HepG2 (cell line): ENCODE results near the gene CLRN2. TPM values are rescaled to one million over a fixed set of nuclear protein-coding genes. Genes with fewer than 3 reads are reported as not detected.

Experiments used
- AGO2 ChIP-seq: fragments of 200-400 bp; formaldehyde crosslinking; optimal IDR thresholded peaks from 2 replicates; pipeline ENCODE3; 2017; ENCODE audit warnings: mild to moderate bottlenecking, low read depth, low read length, moderate library complexity
- ARNT2 ChIP-seq: sonication (generic); formaldehyde crosslinking; IDR thresholded peaks from 2 replicates; pipeline ENCODE4 v1.8.0; 2022; ENCODE audit warnings: mild to moderate bottlenecking, low read depth, missing genetic modification reagents, moderate library complexity
- GABPB1 ChIP-seq: IDR thresholded peaks from 2 replicates; pipeline ENCODE4 v1.6.1; 2016; ENCODE audit warnings: mild to moderate bottlenecking, missing genetic modification reagents, moderate library complexity, missing compliant biosample characterization
- GATA4 ChIP-seq: sonication (generic); IDR thresholded peaks from 2 replicates; pipeline ENCODE4 v1.6.1; 2016; ENCODE audit warnings: antibody characterized with exemption, low read depth, borderline replicate concordance
- MATR3 ChIP-seq: sonication (generic); formaldehyde crosslinking; IDR thresholded peaks from 2 replicates; pipeline ENCODE4 v1.4.0; 2020; ENCODE audit warnings: missing genetic modification reagents
- MBD4 ChIP-seq: IDR thresholded peaks from 2 replicates; pipeline ENCODE4 v1.6.1; 2012; ENCODE audit warnings: low read length, inconsistent platforms, borderline replicate concordance
- NFE2L2 ChIP-seq: fragments of 150-350 bp; IDR thresholded peaks from 2 replicates; pipeline ENCODE4 v1.6.1; 2014; ENCODE audit warnings: low read length
- NR1H2 ChIP-seq: sonication (generic); formaldehyde crosslinking; IDR thresholded peaks from 2 replicates; pipeline ENCODE4 v1.8.1; 2022; ENCODE audit warnings: low read depth, missing genetic modification reagents, borderline replicate concordance
- PHF8 ChIP-seq: sonication (generic); formaldehyde crosslinking; IDR thresholded peaks from 2 replicates; pipeline ENCODE4 v1.5.0; 2020; ENCODE audit warnings: missing genetic modification reagents
- PPARG ChIP-seq: conservative IDR thresholded peaks from 2 replicates; pipeline ENCODE4 v1.6.1; 2016; ENCODE audit warnings: missing biosample characterization, missing genetic modification reagents
- REXO4 ChIP-seq: sonication (generic); formaldehyde crosslinking; IDR thresholded peaks from 2 replicates; pipeline ENCODE4 v1.8.0; 2022; ENCODE audit warnings: missing genetic modification reagents, mild to moderate bottlenecking, borderline replicate concordance
- SOX13 ChIP-seq, 3 experiments: fragments of 450-650 bp in 1 of 3; sonication (generic) in 1 of 3; formaldehyde crosslinking in 1 of 3; IDR thresholded peaks in 2 of 3; conservative IDR thresholded peaks in 1 of 3; 2 replicates each; pipeline versions ENCODE4 v1.5.0 to v1.6.1; 2016 to 2020; ENCODE audit warnings: antibody characterized with exemption in 1 of 3, mild to moderate bottlenecking in 1 of 3, missing compliant biosample characterization in 1 of 3, missing genetic modification reagents in 1 of 3, moderate library complexity in 1 of 3
- TAF15 ChIP-seq: fragments of 200-400 bp; formaldehyde crosslinking; IDR thresholded peaks from one replicate; pipeline ENCODE4 v1.6.1; 2018; ENCODE audit warnings: mild to moderate bottlenecking, low read depth, low read length; ENCODE audit not compliant: poor library complexity, severe bottlenecking
- TARDBP ChIP-seq: sonication (generic); formaldehyde crosslinking; IDR thresholded peaks from 2 replicates; pipeline ENCODE4 v1.8.0; 2022; ENCODE audit warnings: mild to moderate bottlenecking, missing genetic modification reagents
- TBX2 ChIP-seq: sonication (generic); formaldehyde crosslinking; IDR thresholded peaks from 2 replicates; pipeline ENCODE4 v1.5.0; 2020; ENCODE audit warnings: missing genetic modification reagents, mild to moderate bottlenecking, borderline replicate concordance
- TOE1 ChIP-seq: sonication (generic); formaldehyde crosslinking; IDR thresholded peaks from 2 replicates; pipeline ENCODE4 v1.4.0; 2020; ENCODE audit warnings: mild to moderate bottlenecking, missing genetic modification reagents
- ZKSCAN8 ChIP-seq: IDR thresholded peaks from 2 replicates; pipeline ENCODE4 v1.6.1; 2016; ENCODE audit warnings: borderline replicate concordance, missing genetic modification reagents, missing compliant biosample characterization
- ZNF292 ChIP-seq: sonication (generic); formaldehyde crosslinking; IDR thresholded peaks from 2 replicates; pipeline ENCODE4 v1.8.1; 2022; ENCODE audit warnings: mild to moderate bottlenecking, low read depth, missing genetic modification reagents, borderline replicate concordance
- ZNF335 ChIP-seq: sonication (generic); formaldehyde crosslinking; IDR thresholded peaks from 2 replicates; pipeline ENCODE4 v1.4.0; 2020; ENCODE audit warnings: missing genetic modification reagents
- ZNF780A ChIP-seq: sonication (generic); formaldehyde crosslinking; IDR thresholded peaks from 2 replicates; pipeline ENCODE4 v1.8.0; 2022; ENCODE audit warnings: mild to moderate bottlenecking, missing genetic modification reagents, moderate library complexity
- polyA plus RNA-seq, 8 experiments: library from polyadenylated mRNA; depleted of rRNA in 3 of 8; stranded (reverse) in 7 of 8; unstranded in 1 of 8; fragments of >200 nt; fragmentation: Illumina TruSeq in 4 of 8; extraction: Trizol in 4 of 8; gene quantifications; 2 replicates each; pipeline versions ENCODE4 v1.2.1 to v1.2.3, GENCODE V29; 2011 to 2016; ENCODE audit warnings: low read depth in 4 of 8, missing spikeins in 1 of 8, mixed read lengths in 1 of 8; ENCODE audit not compliant: insufficient read depth in 1 of 8
- total RNA-seq, 5 experiments: library from RNA; depleted of rRNA; stranded (reverse); fragments of >200 nt; fragmentation: Illumina TruSeq; extraction: Trizol; gene quantifications; 2 replicates each; pipeline ENCODE4 v1.2.3, GENCODE V29; 2016; ENCODE audit warnings: low read depth in 1 of 5
- TF ChIP-seq, protein P1 (sequence below): sonication (generic); formaldehyde crosslinking; IDR thresholded peaks from 2 replicates; pipeline ENCODE4 v1.8.1; 2023; ENCODE audit warnings: mild to moderate bottlenecking, missing genetic modification reagents
- TF ChIP-seq, protein P2 (sequence below): sonication (generic); formaldehyde crosslinking; conservative IDR thresholded peaks from 2 replicates; pipeline ENCODE4 v1.5.0; 2020; ENCODE audit warnings: missing genetic modification reagents

Gene CLRN2
- total and polyA plus RNA-seq, 2 of the 13 experiments (the other 11 are each of a cell fraction or from before 2014, with no cell fraction given) = not detected

DNA sequence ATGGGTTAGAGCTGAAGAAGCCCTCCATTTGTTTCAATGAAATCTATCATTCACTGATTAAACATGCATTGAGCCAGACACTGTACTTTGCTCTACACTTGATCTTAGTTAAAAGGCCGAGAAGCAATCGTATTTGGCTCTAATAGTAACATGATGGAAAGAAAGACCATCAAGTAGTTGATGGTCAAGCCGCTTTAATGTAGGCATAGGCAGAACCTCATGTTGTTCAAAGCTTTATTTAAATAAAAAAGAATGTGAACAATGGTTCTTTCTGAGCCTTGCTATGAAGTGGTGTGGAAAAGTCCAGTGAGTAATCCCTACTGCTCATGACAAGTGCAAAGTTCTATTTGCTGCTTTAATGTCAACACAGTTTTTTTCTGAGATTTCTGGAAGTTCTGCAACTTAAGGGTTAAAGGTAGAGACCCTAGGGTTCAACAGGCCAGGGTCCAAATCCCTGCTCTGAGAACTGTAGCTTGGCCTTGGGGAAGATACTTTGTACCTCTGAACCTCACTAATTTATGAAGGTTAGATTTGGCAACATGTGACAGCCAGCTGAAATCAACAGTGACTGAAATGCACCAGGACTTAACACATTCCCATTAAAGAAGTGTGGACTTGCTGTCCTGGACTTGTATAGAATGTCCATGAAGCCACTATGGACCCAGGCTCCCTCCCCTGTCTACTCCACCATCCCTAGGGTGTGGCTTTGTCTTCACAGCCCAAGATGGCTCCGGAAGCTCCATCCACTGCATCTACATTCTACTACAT, 44.2 kb downstream of the CLRN2 start (continued):
- peak; percentile 80; the same call in 1 of the 2 replicates for TF ChIP-seq TOE1 (CRISPR knock-in tag)
- no peak for TF ChIP-seq NFE2L2
- TF ChIP-seq TAF15 = no peak
- TF ChIP-seq REXO4 = no peak
- TF ChIP-seq TARDBP (CRISPR knock-in tag) = peak; percentile 88
- peak; percentile 58; the same call in 1 of the 2 replicates for TF ChIP-seq GABPB1 (CRISPR knock-in tag)
- TF ChIP-seq PHF8 (CRISPR knock-in tag) = peak; percentile 38; the same call in 1 of the 2 replicates
- peak; percentile 76; the same call in 1 of the 2 replicates for TF ChIP-seq ARNT2 (CRISPR knock-in tag)
- peak; percentile 63; the same call in 1 of the 2 replicates for TF ChIP-seq ZNF292 (CRISPR knock-in tag)
- TF ChIP-seq ZNF335 (CRISPR knock-in tag) = peak; percentile 71; the same call in 1 of the 2 replicates
- no peak for TF ChIP-seq ZNF780A (CRISPR knock-in tag)
- peak; percentile 80; the same call in 1 of the 2 replicates for TF ChIP-seq GATA4
- no peak for TF ChIP-seq MATR3 (CRISPR knock-in tag)
- TF ChIP-seq, protein P1, sequence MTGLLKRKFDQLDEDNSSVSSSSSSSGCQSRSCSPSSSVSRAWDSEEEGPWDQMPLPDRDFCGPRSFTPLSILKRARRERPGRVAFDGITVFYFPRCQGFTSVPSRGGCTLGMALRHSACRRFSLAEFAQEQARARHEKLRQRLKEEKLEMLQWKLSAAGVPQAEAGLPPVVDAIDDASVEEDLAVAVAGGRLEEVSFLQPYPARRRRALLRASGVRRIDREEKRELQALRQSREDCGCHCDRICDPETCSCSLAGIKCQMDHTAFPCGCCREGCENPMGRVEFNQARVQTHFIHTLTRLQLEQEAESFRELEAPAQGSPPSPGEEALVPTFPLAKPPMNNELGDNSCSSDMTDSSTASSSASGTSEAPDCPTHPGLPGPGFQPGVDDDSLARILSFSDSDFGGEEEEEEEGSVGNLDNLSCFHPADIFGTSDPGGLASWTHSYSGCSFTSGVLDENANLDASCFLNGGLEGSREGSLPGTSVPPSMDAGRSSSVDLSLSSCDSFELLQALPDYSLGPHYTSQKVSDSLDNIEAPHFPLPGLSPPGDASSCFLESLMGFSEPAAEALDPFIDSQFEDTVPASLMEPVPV (CRISPR knock-in tag) = peak; percentile 67
- TF ChIP-seq PPARG (CRISPR knock-in tag) = peak; percentile 83
- TF ChIP-seq, protein P2, sequence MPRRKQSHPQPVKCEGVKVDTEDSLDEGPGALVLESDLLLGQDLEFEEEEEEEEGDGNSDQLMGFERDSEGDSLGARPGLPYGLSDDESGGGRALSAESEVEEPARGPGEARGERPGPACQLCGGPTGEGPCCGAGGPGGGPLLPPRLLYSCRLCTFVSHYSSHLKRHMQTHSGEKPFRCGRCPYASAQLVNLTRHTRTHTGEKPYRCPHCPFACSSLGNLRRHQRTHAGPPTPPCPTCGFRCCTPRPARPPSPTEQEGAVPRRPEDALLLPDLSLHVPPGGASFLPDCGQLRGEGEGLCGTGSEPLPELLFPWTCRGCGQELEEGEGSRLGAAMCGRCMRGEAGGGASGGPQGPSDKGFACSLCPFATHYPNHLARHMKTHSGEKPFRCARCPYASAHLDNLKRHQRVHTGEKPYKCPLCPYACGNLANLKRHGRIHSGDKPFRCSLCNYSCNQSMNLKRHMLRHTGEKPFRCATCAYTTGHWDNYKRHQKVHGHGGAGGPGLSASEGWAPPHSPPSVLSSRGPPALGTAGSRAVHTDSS (CRISPR knock-in tag) = no peak
- TF ChIP-seq AGO2 = no peak
- peak; percentile 85; the same call in 1 of the 2 replicates for TF ChIP-seq ZKSCAN8 (CRISPR knock-in tag)
- TF ChIP-seq SOX13 (IDR thresholded peaks at IDR 0.05) = peak; percentile 80
- peak in 1 of 2 experiments; percentile 97; a peak in 2 of 4 replicates for TF ChIP-seq SOX13 (CRISPR knock-in tag; conservative IDR thresholded peaks at IDR 0.05 in 1 of 2, IDR thresholded peaks at IDR 0.05 in 1 of 2)
- peak; percentile 85 for TF ChIP-seq TBX2
- TF ChIP-seq NR1H2 (CRISPR knock-in tag) = peak; percentile 40; the same call in 1 of the 2 replicates
- peak; percentile 96; the same call in 1 of the 2 replicates for TF ChIP-seq MBD4
